ENCODE results near the gene CPLX4.

The CPLX4 gene

GRCh38 chr18:59306640-59307039, 11.8 kb downstream of the CPLX4 start:
- DNase-seq (ENCODE audit: low spot score) = no peak

DNA sequence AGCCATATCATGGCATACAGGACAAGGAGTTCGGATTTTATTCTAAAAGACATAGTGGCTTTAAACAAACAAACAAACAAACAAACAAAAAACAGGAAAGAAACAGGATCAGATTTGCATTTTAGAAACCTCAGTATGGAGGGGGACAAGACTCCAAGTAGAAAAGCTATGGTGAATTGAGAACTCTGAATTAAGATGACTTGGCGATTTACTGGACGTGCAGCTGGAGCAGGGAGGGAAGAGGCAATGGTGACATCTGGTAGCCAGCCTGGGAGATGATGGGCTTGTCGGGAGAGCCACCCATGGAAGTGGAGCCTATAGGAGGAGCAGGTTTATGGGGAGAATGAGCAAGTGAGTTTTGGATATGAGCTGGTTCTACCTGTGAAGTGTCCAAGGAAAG, 13.2 kb downstream of the CPLX4 start:
- DNase-seq (ENCODE audit: low spot score) = no peak

DNA sequence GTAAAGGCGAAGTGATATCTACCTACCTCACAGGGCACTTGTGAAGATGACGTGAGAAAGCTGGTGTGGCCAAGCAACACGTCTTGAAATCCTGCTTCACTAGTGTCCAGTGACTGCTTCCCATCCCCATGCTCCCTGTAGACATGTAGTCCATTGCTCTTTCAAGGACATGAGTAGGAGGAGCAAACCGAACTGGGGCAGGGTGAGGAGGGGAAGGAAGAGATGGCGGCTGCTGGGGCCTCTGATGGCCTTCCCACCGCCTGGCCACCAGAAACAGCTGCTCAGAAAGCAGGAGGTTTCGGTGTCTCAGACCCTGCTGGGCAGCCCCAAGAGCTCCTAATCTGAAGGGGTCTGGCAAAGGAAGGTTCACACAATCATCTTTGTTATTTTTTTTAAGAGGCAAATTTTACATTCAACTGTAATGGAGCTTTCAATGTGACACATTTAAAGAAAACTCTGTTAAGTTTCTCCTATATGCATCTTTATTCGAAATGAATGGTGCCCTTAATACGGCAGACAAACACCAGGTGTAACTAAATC, 14.7 kb downstream of the CPLX4 start:
- DNase-seq (ENCODE audit: low spot score) = no peak

GRCh38 chr18:59303006-59303405, 15.4 kb downstream of the CPLX4 start:
- DNase-seq (ENCODE audit: low spot score) = no peak

- DNase-seq (ENCODE audit: low spot score) = no peak
These were observed 16.5 kb downstream of the CPLX4 start for GRCh38 chr18:59301929-59302328.

GRCh38 chr18:59300676-59301285, 17.7 kb downstream of the CPLX4 start:
- DNase-seq (ENCODE audit: low spot score) = no peak

DNA sequence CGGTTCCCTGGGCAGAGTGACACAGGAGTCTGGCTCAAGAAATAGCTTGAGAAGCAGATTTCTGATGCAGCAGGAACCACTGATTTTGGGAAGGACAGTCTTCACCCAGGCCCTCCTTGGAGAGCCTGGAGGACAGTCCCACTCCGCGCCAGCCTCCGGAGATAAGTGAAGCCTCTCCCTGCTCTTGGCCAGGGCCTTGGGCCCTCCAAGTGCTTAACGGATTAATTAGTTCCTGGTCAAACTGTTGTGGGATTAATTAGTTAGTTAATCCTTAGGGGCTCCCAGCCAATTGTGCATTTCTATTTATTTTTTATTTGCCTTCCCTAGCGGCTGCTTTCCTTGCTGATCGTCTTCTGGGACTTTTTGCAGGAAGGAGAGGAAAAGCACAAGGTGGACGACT, 19.6 kb downstream of the CPLX4 start:
- no peak for DNase-seq (ENCODE audit: low spot score)

GRCh38 chr18:59293317-59293716, 25.1 kb downstream of the CPLX4 start:
- no peak for DNase-seq (ENCODE audit: low spot score)

DNA sequence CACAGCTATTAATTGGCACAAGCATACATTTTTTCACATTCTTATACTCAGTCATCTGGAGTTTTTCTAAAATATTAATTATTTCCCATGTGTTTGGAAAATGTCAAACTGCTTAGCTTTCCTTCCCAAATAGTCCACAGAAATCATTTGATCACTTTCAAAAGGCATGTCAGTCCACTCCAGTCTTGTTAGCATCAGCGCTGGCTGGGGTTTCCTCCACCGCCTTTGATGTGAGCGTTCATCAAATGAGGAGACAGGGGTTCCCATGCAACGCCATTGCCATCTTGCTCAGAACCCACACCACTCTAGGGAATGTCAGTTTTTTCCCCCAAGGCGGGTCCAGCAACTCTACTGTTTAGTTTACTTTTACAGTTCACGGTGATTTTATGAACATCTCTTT, 32.1 kb downstream of the CPLX4 start:
- DNase-seq (ENCODE audit: low spot score) = no peak

DNA sequence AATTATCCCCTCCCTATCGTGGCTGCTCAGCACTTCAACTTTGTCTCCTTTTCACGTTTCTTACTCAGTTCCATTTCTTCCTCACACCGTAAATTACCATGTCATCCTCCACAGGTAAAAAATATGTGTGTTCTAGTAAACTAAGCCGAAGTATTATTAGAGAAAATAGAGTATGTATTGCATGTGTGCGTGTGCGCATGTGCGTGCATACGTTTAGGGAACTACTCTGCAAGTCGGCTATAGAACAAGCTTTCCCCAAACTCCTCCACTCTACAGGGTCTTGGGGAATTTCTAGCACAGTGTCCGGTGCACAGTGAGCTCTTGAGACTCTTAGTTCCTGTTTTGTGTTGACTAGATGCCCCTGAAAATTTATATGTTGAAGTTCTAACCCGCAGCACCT, 36.1 kb downstream of the CPLX4 start:
- no peak for DNase-seq (ENCODE audit: low spot score)

DNA sequence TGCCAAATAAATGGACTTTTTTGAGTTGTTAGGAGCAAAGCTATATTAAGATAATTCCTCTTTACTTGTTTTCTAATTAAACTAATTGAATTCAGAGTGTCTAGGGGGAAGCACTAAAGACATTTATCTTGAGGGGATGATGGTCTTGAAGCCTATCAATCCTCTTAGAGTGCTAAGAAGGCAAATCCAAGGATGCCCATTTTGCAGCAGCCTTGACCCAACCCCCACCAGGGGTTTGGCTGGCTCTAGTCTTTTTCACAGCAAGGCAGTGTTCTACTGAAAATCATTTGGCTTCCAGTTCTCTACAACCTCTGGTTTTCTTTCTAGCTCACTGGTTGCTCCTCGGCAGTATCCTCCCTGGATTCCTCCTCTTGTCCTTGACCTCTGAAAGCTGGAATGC, 38.7 kb downstream of the CPLX4 start:
- DNase-seq (ENCODE audit: low spot score) = no peak

DNA sequence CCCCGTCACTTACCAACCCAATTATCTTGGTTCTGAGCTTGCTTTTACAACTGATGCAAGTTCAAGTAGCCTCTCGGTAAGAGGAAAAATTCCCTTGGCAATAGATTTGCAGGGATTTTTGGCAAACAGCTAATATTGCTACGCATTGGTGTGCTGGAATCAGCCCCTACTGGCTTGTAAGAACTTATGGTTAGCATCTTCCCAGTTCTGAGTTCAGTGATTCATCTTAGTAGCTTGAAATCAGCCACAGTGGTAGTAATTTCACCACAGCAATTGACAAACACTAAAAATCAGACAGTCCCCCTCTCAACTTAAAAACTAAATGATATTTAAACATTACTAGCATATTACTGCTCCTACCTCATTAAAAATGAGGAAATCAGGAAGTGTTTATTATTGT, 39.3 kb downstream of the CPLX4 start:
- no peak for DNase-seq (ENCODE audit: low spot score)

DNA sequence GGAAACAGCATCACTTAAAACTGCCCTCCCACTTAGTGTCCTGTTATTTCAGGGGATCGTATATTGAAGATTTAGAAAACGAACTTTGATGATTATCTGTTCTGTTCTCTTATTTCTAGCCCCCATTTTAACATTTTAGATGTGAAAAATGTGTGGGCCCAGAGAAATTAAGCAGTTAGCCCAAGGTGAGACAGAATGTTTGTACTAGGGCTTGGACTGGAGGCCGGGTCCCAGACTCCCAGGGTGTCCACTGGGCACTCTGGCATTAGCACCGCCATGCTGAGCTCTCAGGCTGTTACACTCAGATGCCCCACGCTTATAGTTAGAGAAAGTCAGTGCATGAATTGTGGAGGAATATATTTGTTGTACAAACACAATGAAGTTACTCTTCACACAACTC, 39.7 kb downstream of the CPLX4 start:
- no peak for DNase-seq (ENCODE audit: low spot score)

GRCh38 chr18:59276047-59276446, 42.4 kb downstream of the CPLX4 start:
- DNase-seq (ENCODE audit: low spot score) = no peak

- no peak for DNase-seq (ENCODE audit: low spot score)
These were observed 43.0 kb downstream of the CPLX4 start for GRCh38 chr18:59275406-59275949.

GRCh38 chr18:59274533-59274928, 43.9 kb downstream of the CPLX4 start:
- no peak for DNase-seq (ENCODE audit: low spot score)

- DNase-seq (ENCODE audit: low spot score) = peak; percentile 9
These were observed 44.5 kb downstream of the CPLX4 start for GRCh38 chr18:59273759-59274532.

DNA sequence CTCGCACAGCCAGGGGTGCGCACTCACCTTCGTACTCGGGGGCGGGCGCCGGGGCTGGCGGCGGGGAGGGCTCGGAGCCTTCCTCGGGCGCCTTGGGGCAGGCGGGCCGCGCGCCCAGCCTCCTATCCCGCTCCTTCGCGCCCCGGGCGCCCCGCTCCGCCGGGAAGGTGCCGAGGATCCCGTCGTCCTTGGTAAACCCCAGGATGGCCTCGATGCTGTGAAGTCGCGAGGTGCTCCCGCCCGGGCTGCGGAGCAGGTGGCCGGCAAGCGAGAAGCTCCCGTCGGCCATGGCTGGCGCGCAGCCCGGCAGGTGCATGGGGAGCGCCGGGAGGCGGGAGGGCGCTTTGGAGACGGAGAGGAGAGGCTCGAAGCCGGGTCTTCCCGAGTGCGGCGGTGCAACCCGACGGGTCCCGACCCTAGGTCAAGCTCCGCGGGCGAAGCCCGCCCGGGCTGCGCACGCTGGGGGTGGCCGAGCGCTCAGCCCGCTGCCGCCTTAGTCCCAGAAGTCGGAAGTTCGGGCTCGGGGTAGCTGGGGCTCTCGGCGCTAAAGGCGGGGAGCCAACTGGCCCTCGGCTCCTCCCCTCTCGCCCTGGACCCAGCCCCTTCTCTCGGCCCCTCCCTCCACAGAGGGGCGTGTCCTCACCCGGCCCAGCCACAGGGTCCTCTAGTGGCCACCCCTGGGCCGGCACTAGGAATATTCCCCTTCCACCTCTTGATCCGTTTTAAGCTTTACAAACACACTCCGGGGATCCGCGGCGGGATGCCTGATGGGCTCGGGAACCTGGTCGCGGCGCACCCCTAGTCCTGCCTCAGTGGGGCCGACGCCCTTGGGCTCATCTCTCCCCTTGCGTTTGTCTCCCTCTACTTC, 45.3 kb downstream of the CPLX4 start, which contains the start of gene RAX:
RAX (minus strand) TSS at position 564 of the 868 bp plus-strand sequence; CDS start at position 316, 248 bp downstream.
- peak; percentile 47 for DNase-seq (ENCODE audit: low spot score)

DNA sequence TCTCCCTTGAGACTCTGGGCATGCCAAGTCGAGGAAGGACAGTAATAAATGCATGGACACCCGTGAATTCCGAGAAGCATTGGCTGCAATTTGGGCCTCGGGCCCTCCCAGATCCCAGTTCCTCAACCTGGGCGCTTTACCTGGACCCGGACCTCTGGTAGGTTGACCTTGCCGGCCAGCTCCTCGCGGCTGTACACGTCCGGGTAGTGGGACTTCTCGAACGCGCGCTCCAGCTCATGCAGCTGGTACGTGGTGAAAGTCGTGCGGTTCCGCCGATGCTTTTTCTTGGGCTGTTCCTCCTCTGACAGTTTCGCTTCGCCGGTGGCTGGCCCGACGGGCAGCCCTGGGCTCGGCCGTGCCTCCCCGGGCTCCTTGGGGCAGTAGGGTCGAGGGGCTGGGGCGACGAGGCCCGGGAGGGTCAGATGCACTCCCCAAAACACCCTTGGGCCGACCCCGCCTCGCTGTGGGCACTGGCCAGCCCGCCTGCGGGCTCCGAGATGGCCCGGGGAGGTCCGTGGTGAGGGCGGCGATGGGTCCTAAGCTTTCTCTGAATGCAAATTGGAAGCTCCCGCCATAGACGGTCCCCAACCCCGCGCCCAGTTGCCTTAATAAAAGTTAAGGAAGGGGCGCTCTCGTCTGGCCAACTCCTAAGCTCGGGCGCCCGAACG, 46.1 kb downstream of the CPLX4 start:
- peak; percentile 40 for DNase-seq (ENCODE audit: low spot score)

- DNase-seq (ENCODE audit: low spot score) = peak; percentile 18
These were observed 46.7 kb downstream of the CPLX4 start for GRCh38 chr18:59271606-59272220.

GRCh38 chr18:59270689-59271257, 47.7 kb downstream of the CPLX4 start:
- no peak for DNase-seq (ENCODE audit: low spot score)

Measured in AG08396 (cell line).